H9 (cell line): ENCODE data around the gene FOXC2. TPM values are rescaled to one million over a fixed set of nuclear protein-coding genes. Genes with fewer than 3 reads are reported as not detected.

Experiments
- DNase-seq: peaks from one replicate; pipeline ENCODE4 v3.0.0-alpha.2; 2017
- H2AFZ ChIP-seq: one replicate; pipeline ENCODE4 v1.6.1; 2013; ENCODE audit warnings: mild to moderate bottlenecking, low read length, control low read depth, moderate library complexity
- H2AK5ac ChIP-seq: 2 replicates; pipeline ENCODE4 v1.6.1; 2013; ENCODE audit warnings: low read length, control low read depth, mixed read lengths; ENCODE audit not compliant: insufficient read length
- H2BK120ac ChIP-seq: one replicate; pipeline ENCODE4 v1.6.1; 2013; ENCODE audit warnings: low read depth, mild to moderate bottlenecking, low read length, control low read depth, inconsistent platforms; ENCODE audit not compliant: poor library complexity, severe bottlenecking
- H2BK12ac ChIP-seq: 2 replicates; pipeline ENCODE4 v1.6.1; 2013; ENCODE audit warnings: low read length, control low read depth, mixed read lengths, low read depth; ENCODE audit not compliant: insufficient read length
- H2BK15ac ChIP-seq: 2 replicates; pipeline ENCODE4 v1.6.1; 2013; ENCODE audit warnings: low read depth, low read length, control low read depth
- H2BK20ac ChIP-seq: one replicate; pipeline ENCODE4 v1.6.1; 2013; ENCODE audit warnings: low read depth, mild to moderate bottlenecking, low read length, control low read depth, inconsistent platforms; ENCODE audit not compliant: poor library complexity, severe bottlenecking
- H2BK5ac ChIP-seq: 2 replicates; pipeline ENCODE4 v1.6.1; 2013; ENCODE audit warnings: low read length, control low read depth, mixed read lengths; ENCODE audit not compliant: insufficient read length
- H3K14ac ChIP-seq: 2 replicates; pipeline ENCODE4 v1.6.1; 2013; ENCODE audit warnings: low read length, control low read depth; ENCODE audit not compliant: insufficient read depth
- H3K18ac ChIP-seq: 2 replicates; pipeline ENCODE4 v1.6.1; 2013; ENCODE audit warnings: low read depth, mild to moderate bottlenecking, mixed read lengths, low read length, control low read depth; ENCODE audit not compliant: insufficient read length
- H3K23ac ChIP-seq: 2 replicates; pipeline ENCODE4 v1.6.1; 2013; ENCODE audit warnings: low read length, control low read depth, mixed read lengths, low read depth; ENCODE audit not compliant: insufficient read length
- H3K23me2 ChIP-seq: 2 replicates; pipeline ENCODE4 v1.6.1; 2013; ENCODE audit warnings: low read depth, mild to moderate bottlenecking, mixed read lengths, low read length, control low read depth; ENCODE audit not compliant: insufficient read length, poor library complexity, severe bottlenecking
- H3K27ac ChIP-seq: 2 replicates; pipeline ENCODE4 v1.5.1; 2013; ENCODE audit warnings: low read length, control low read depth, mixed read lengths, low read depth; ENCODE audit not compliant: insufficient read length
- H3K27me3 ChIP-seq: 2 replicates; pipeline ENCODE4 v1.6.1; 2013; ENCODE audit warnings: low read length, control low read depth, inconsistent platforms; ENCODE audit not compliant: insufficient read depth
- H3K4ac ChIP-seq: 2 replicates; pipeline ENCODE4 v1.6.1; 2013; ENCODE audit warnings: low read depth, mild to moderate bottlenecking, control low read depth, inconsistent platforms, low read length, moderate library complexity
- H3K4me1 ChIP-seq: 2 replicates; pipeline ENCODE4 v1.6.1; 2013; ENCODE audit warnings: low read length, control low read depth, inconsistent platforms; ENCODE audit not compliant: insufficient read depth
- H3K4me2 ChIP-seq: 2 replicates; pipeline ENCODE4 v1.6.1; 2013; ENCODE audit warnings: low read length, control low read depth, mixed read lengths; ENCODE audit not compliant: insufficient read length, insufficient read depth
- H3K56ac ChIP-seq: 2 replicates; pipeline ENCODE4 v1.6.1; 2013; ENCODE audit warnings: low read depth, mild to moderate bottlenecking, mixed read lengths, low read length, control low read depth; ENCODE audit not compliant: insufficient read length
- H3K79me1 ChIP-seq: 2 replicates; pipeline ENCODE4 v1.6.1; 2013; ENCODE audit warnings: low read depth, mild to moderate bottlenecking, moderate library complexity, low read length, control low read depth, inconsistent platforms; ENCODE audit not compliant: insufficient read depth, poor library complexity, severe bottlenecking
- H3K79me2 ChIP-seq: 2 replicates; pipeline ENCODE4 v1.6.1; 2013; ENCODE audit warnings: low read length, control low read depth, inconsistent platforms; ENCODE audit not compliant: insufficient read depth
- H3K9ac ChIP-seq: 2 replicates; pipeline ENCODE4 v1.6.1; 2013; ENCODE audit warnings: low read length, control low read depth, mixed read lengths; ENCODE audit not compliant: insufficient read length; ENCODE audit errors: extremely low read depth
- H3K9me3 ChIP-seq: one replicate; pipeline ENCODE4 v1.6.1; 2013; ENCODE audit warnings: low read depth, low read length, inconsistent platforms; ENCODE audit not compliant: control insufficient read depth
- H3T11ph ChIP-seq: one replicate; pipeline ENCODE4 v1.6.1; 2013; ENCODE audit warnings: mild to moderate bottlenecking, low read length, control low read depth, inconsistent platforms
- H4K20me1 ChIP-seq: one replicate; pipeline ENCODE4 v1.6.1; 2013; ENCODE audit not compliant: control insufficient read depth, insufficient read length, insufficient read depth
- H4K5ac ChIP-seq: 2 replicates; pipeline ENCODE4 v1.6.1; 2013; ENCODE audit warnings: low read depth, mild to moderate bottlenecking, mixed read lengths, low read length, control low read depth; ENCODE audit not compliant: insufficient read length
- H4K8ac ChIP-seq: replicated peaks from 2 replicates; pipeline ENCODE4 v1.6.1; 2013; ENCODE audit warnings: low read length, control low read depth, mixed read lengths, low read depth; ENCODE audit not compliant: insufficient read length
- H4K91ac ChIP-seq: 2 replicates; pipeline ENCODE4 v1.6.1; 2013; ENCODE audit warnings: low read depth, mild to moderate bottlenecking, moderate library complexity, mixed read lengths, low read length, control low read depth; ENCODE audit not compliant: insufficient read length
- H3K27ac Mint-ChIP-seq, 3 experiments: 2 replicates in 2 of 3; 3 replicates in 1 of 3; pipeline ENCODE4 v1.8.0; 2020 to 2021; ENCODE audit warnings: mixed read lengths in 3 of 3, mild to moderate bottlenecking in 1 of 3, moderate library complexity in 1 of 3
- H3K27me3 Mint-ChIP-seq: 2 replicates; pipeline ENCODE4 v1.8.0; 2021; ENCODE audit warnings: low read depth, mild to moderate bottlenecking, moderate library complexity, mixed read lengths
- H3K36me3 Mint-ChIP-seq, 3 experiments: 2 replicates in 2 of 3; 3 replicates in 1 of 3; pipeline ENCODE4 v1.8.0; 2020 to 2021; ENCODE audit warnings: low read depth in 3 of 3, mixed read lengths in 3 of 3; ENCODE audit not compliant: insufficient read depth in 1 of 3
- H3K4me1 Mint-ChIP-seq, 2 experiments: 2 replicates each; pipeline ENCODE4 v1.8.0; 2020; ENCODE audit warnings: mixed read lengths in 2 of 2
- H3K4me3 Mint-ChIP-seq, 2 experiments: 2 replicates in 1 of 2; 3 replicates in 1 of 2; pipeline ENCODE4 v1.8.0; 2020 to 2021; ENCODE audit warnings: mild to moderate bottlenecking in 2 of 2, mixed read lengths in 2 of 2, moderate library complexity in 1 of 2
- H3K9me3 Mint-ChIP-seq, 2 experiments: 2 replicates in 1 of 2; 3 replicates in 1 of 2; pipeline ENCODE4 v1.8.0; 2020; ENCODE audit warnings: mild to moderate bottlenecking in 2 of 2, mixed read lengths in 2 of 2, moderate library complexity in 1 of 2
- CTCF ChIP-seq: fragments of 200-600 bp; sonication (generic); conservative IDR thresholded peaks from 3 replicates; pipeline ENCODE4 v1.8.0; 2021; ENCODE audit warnings: antibody characterized with exemption, mild to moderate bottlenecking
- WGBS: extraction: QIAGEN DNeasy Blood & Tissue Kit; methylation state at CpG from one replicate; pipeline ENCODE4 v1.1.7; 2013; ENCODE audit warnings: missing lambda C conversion rate, low lambda C conversion rate, mixed read lengths; ENCODE audit not compliant: insufficient read length; ENCODE audit errors: extremely low coverage; 5-methylcytosine and 5-hydroxymethylcytosine counted together
- total RNA-seq: library from RNA; stranded (reverse); gene quantifications from 2 replicates; pipeline ENCODE4 v1.2.1, GENCODE V29; 2021

Gene FOXC2
- total RNA-seq, 1 experiment from 2014 or later: not detected

- no peak overlapping the region for H4K8ac ChIP-seq
- no peak overlapping the region for H3K18ac ChIP-seq
- peaks cover 92% of the 10 kb centered on the region for H3K27me3 Mint-ChIP-seq
- H3K14ac ChIP-seq: no peak overlapping the region
- no peak overlapping the region for H3K27ac Mint-ChIP-seq
- no peak overlapping the region for H2BK120ac ChIP-seq
- no peak overlapping the region for H3K4me2 ChIP-seq
- H3K79me1 ChIP-seq: no peaks in the 10 kb centered on the region
- TF ChIP-seq CTCF: peak; percentile 82
- no peaks in the 10 kb centered on the region for H4K20me1 ChIP-seq
- no peaks in the 10 kb centered on the region for H3K4me1 ChIP-seq
- peak; percentile 80 for DNase-seq
- no CpG with 5 or more reads among the region's 17 CpGs for WGBS
- H3K36me3 Mint-ChIP-seq: no peaks in the 10 kb centered on the region
- no peak overlapping the region for H3K9ac ChIP-seq
- no peak overlapping the region for H2BK12ac ChIP-seq
- H2BK5ac ChIP-seq: no peak overlapping the region
- no peak overlapping the region for H3K23ac ChIP-seq
- H3K79me2 ChIP-seq: no peaks in the 10 kb centered on the region
- no peak overlapping the region for H4K91ac ChIP-seq
- H2BK15ac ChIP-seq: no peak overlapping the region
- no peak overlapping the region for H3T11ph ChIP-seq
- no peak overlapping the region for H2AFZ ChIP-seq
- H3K9me3 ChIP-seq: no peaks in the 10 kb centered on the region
- H3K27ac ChIP-seq: no peak overlapping the region
- no peak overlapping the region for H3K56ac ChIP-seq
- H4K5ac ChIP-seq: no peak overlapping the region
- no peak overlapping the region for H3K4ac ChIP-seq
- H3K27me3 ChIP-seq: peaks cover 56% of the 10 kb centered on the region
- no peak overlapping the region for H3K4me3 Mint-ChIP-seq
- H2AK5ac ChIP-seq: no peak overlapping the region
- H3K4me1 Mint-ChIP-seq: peaks cover 9 to 30% of the 10 kb centered on the region in 2 experiments
- H2BK20ac ChIP-seq: no peak overlapping the region
- no peaks in the 10 kb centered on the region for H3K23me2 ChIP-seq
- peaks cover 2 to 13% of the 10 kb centered on the region in 2 experiments; a peak in 2 of 5 replicates for H3K9me3 Mint-ChIP-seq
Measured at GRCh38 chr16:86517652-86518258, 48.9 kb upstream of the FOXC2 start.
